ENCODE data around the gene DMAC2.
"Not testable (repeated sequence)": the region's sequence is repeated elsewhere in the genome, so short reads cannot be mapped to it uniquely, and the experiment has no call there.

Gene DMAC2

DNA sequence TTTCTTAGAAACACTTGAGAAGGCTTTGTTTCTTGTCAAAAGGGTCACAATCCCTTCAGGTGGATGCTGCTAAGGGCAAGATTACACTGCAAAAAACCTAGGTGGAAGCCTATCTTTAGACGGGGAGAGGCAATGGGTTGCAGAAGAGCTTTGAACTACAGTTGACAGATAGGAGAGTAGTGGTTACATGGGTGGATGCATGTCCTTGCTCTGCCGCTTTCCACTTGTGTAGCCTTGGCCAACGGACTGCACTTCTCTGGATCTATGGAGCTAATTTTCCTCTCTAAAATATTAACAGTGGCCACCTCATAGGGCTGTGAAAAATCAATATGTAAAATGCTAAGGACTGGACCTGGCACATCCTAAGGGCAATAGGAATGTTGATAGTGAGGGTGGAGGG, 41.1 kb downstream of the DMAC2 start:
- DNase-seq (ENCODE audit: low read depth in 2 of 2): no peak

GRCh38 chr19:41398050-41398418, 41.7 kb downstream of the DMAC2 start:
- DNase-seq (ENCODE audit: low read depth in 2 of 2): no peak

DNA sequence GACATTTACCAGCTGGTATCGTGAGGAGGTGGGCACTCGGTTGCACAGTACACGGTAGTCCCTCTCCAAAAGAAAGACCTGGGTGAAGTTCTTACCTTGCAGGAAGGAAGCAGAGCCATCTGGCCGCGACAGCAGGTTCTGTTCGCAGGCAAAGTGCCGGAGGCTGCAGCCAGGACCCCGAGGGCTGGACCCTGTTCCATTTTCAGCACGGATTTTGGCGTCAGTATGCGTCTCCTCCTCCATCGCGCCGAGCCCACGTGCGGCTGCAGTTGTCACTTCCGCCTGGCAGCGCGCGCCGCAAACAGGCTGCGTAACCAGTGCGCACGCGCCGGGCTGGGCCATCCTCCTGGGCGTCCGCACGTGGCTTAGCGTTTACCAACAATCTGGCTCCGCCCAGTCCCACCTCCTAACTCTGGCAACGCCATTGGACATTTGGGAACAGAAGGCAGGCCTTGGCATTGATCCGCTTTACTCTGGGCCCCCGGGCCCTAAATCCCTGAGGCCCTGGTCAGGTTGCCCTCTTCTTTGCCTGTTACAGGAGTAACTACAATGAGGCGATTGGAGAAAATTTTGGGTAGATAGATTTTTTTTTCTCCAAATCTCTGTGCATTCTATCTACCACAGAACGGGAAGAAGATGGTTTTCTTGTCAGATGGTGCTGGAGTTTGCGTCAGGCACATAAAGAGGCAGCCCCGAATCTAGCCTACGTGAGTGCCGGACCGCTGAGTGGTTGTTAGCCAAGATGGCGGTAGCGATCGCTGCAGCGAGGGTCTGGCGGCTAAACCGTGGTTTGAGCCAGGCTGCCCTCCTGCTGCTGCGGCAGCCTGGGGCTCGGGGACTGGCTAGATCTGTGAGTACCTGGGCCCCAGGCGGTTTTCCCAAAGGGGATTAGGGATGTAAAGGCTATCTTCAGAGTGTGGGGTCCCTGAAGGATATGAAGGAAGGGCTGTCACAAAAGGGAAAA, 42.3 kb downstream of the DMAC2 start, which contains the start of the genes BCKDHA and EXOSC5:
Gene BCKDHA, plus strand, starts transcription at position 733 of the 964 bp plus-strand sequence. Its CDS starts 10 bp downstream, at position 743.
Gene EXOSC5, minus strand, starts transcription at position 274 of the 964 bp plus-strand sequence. Its CDS starts 31 bp downstream, at position 243.
- peak; percentile 97 to 99 for DNase-seq (ENCODE audit: low read depth in 2 of 2)

DNA sequence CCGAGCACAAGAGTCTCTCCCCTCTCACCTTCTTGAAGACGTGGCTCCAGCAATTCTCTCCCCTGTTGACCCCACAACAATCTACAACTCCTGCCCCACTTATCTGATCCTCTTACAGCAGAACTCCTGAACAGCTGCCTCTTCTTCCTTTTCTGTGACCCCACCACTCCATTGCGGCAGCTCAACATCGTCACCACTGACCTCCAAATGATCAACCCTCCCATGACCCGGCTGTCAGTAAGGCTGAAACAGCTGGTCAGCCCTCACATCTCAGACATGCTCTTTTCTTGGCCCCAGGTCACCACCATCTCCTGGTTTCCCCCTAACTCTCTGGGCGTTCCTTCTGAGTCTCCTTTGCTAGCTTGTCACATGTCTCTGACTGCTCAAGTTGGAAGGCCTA, 44.4 kb downstream of the DMAC2 start:
- no peak for DNase-seq (ENCODE audit: low read depth in 2 of 2)

- DNase-seq (ENCODE audit: low read depth in 2 of 2): no peak
These were observed 46.9 kb downstream of the DMAC2 start for GRCh38 chr19:41392775-41393174.

GRCh38 chr19:41391618-41392017, 48.1 kb downstream of the DMAC2 start:
- DNase-seq (ENCODE audit: low read depth in 2 of 2): no peak

- no peak for DNase-seq (ENCODE audit: low read depth in 2 of 2)
These were observed 53.3 kb downstream of the DMAC2 start for GRCh38 chr19:41386442-41386841.

DNA sequence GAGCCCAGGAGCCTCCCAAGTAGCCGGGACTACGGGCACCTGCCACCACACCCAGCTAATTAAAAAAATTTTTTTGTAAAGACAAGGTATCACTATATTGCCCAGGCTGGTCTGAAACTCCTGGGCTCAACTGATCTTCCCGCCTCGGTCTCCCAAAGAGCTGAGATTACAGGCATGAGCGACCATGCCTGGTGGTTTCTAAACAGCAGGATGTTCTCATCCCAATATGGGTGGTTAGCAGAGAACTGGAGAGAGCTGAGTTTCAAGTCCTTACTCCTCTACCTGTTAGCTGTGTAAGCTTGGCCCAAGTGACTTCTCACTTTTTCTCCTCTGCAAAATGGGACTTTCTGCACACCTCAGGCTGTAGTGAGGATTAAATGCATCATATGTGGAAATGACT, 55.4 kb downstream of the DMAC2 start:
- no peak for DNase-seq (ENCODE audit: low read depth in 2 of 2)

- not testable (repeated sequence) for DNase-seq (ENCODE audit: low read depth in 2 of 2)
These were observed 58.2 kb downstream of the DMAC2 start for GRCh38 chr19:41381536-41381935.
